ENCODE measurements around the gene SSBP2.
"Not testable (repeated sequence)": the region's sequence is repeated elsewhere in the genome, so short reads cannot be mapped to it uniquely, and the experiment has no call there.

Gene SSBP2

GRCh38 chr5:81660624-81661023 is 90.3 kb downstream of the SSBP2 start:
- DNase-seq (ENCODE audit: low read depth in 2 of 2): not testable (repeated sequence)

- DNase-seq (ENCODE audit: low read depth in 2 of 2): no peak
Measured at GRCh38 chr5:81657386-81657785, 93.5 kb downstream of the SSBP2 start.

DNA sequence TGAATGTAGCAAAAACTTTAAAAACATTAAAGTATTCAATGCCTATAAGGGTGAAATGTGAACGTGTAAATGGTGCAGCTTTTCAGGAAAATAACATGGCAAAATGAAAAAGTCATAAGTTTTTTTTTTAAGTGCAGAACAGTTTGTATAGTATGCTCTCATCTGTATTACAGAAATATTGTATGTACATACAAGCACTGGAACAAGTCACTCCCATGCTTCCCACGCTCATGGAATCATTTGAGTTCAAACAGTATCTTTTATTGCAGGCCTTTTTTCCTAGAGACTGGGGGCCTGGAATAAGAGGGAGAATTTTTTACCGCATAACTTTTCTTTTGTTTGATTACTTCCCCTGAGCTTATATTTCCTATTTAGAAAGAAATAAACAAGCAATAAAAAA is 94.1 kb downstream of the SSBP2 start:
- no peak for DNase-seq (ENCODE audit: low read depth in 2 of 2)

DNA sequence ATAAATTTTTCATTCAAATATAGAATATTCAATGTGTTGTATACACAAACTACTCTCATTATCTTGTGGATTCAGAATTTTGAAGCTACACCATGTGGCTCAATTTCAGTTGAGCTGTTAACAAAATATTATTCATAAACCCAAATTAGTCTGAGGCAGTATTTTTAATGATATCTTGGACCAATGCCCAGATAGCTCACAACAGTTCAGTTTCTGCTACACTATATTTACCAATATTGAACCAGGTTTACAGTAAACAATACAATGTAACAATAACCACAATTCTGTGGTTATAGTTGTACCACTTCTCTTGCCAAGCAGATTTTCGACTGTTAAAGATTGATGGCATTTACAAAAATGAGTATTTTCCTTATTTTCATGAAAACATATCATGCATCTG is 99.9 kb downstream of the SSBP2 start:
- DNase-seq (ENCODE audit: low read depth in 2 of 2): no peak

DNA sequence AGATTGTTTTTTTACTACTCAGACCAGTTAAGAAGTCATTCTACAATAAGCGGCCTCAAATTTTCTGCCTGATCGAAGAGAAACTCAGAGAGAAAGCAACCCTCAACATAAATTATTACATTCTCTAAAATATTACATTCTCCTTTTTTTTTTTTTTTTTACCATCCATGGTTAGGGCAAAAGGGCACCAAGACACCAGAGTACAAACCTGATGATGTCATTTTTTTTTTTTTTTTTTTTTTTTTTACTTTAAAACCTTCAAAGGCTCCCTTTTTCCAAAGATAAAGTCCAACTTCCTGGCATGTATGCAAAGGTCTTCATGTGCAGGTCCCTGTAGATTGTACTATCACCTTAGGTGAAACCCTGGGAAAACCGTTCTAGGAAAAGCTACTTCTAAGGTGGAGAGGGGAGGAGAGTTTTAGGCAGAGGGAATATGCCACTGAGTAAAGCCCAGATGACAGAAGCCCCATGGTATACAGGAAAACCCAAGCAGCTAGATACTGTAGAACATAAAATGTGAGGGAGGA is 104.4 kb downstream of the SSBP2 start:
- DNase-seq (ENCODE audit: low read depth in 2 of 2): no peak

DNA sequence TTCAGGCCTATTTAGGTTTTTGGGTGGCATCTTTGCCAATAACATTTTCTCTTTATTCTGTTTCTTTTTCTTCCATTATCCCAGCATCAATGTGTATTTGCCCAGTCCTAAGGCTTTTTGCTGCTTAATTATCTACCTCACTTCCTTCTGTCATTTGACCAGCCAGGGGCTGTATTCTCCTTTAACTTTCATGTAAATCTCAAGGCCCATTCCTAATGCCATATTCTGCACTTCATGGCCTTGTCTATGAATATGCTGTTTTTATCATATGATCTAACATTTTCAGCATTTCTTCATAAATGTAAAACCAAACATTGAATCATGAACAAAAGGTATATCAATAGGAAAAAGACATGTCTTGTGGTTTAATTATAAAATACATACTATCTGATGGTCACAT is 108.7 kb downstream of the SSBP2 start:
- no peak for DNase-seq (ENCODE audit: low read depth in 2 of 2)

DNA sequence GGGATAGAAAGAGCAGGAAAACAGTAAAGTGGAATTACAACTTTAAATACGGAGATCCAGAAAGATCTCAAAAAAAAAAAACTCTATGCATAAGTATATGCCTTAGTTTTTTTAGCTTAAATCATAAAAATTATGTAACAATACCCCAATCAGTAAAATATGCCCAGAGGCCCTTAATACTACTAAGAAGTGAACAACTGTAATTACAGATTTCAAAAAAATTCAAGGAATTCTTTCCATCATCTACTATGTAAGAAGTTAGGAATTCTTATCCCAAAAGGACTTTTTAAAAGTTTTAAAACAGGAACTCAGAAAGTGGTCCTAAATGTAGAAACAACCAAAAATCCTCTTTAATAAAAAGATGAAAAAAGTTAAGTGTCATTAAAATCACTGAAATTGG is 111.3 kb downstream of the SSBP2 start:
- DNase-seq (ENCODE audit: low read depth in 2 of 2): no peak

DNA sequence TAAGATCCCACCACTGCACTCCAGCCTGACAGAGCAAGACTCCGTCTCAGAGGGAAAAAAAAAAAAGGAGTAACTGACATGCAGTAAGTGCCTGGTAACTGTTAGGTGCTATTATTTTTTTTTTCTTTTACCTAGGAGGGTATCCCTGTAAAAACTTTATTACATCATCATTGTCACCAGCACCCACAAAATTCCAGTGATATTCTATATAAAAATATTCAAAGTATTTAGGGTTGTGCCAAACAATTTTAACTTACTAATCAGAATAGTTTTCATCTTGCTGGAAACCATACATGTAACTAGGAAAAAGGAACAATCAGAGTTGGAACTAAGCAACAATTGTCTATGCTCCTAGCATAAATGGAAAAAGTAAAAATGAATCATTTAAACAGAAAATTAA is 112.4 kb downstream of the SSBP2 start:
- DNase-seq (ENCODE audit: low read depth in 2 of 2): no peak

DNA sequence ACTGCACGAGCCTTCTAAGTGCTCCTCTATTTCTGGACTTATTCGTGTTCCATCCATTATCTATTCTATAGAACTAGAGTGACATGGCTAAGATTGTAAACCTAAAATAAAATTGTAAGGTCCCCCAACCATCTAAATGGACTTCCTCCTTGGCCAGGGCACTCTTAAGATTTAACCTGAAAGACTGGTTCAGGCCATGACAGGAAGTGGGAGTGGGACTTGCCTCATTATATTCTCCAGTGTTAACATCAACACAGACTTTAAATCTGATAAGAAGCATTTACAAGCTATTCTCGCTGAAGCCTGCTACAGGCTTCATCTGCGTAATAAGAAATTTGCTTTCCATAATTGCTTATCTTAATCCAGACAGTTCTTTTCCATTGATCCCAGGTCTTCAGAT is 117.0 kb downstream of the SSBP2 start:
- DNase-seq (ENCODE audit: low read depth in 2 of 2): no peak

- DNase-seq (ENCODE audit: low read depth in 2 of 2): no peak
Measured at GRCh38 chr5:81633471-81633870, 117.4 kb downstream of the SSBP2 start.

DNA sequence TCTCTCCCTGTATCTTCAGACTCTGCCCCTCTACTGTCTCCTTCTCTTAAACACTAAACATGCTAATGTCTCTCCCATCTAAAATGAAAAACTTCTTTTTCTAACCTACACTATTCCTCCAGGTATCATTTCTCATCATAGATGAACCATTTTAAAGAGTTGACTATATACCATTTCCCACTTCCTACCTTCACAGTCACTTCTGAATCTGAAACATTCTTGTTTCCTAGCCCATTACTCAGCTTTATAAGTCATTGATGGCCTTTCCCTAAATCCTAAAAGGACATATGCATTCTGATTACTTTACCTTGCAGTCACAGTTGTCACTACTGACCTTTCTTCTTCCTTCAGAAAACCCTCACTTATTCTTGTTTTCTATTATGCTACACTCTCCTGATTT is 118.2 kb downstream of the SSBP2 start:
- no peak for DNase-seq (ENCODE audit: low read depth in 2 of 2)

DNA sequence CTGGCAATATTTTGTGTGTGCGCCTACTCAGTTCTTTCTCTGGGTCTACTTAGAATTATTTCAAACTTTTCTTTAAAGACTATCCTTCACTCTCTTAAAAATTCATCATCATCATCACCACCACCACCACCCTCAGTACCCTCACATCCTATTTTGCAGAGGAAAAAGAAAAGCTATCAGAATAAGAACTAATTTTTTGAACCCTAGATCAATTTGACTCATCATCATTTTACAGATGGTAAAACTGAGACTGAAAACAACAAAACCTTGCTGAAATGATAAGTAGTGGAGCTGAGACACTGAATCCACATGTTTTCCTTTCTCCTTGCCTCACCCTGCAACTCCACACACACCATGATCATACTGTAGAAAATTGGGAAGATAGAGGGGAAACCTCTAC is 119.3 kb downstream of the SSBP2 start:
- DNase-seq (ENCODE audit: low read depth in 2 of 2): no peak

- DNase-seq (ENCODE audit: low read depth in 2 of 2): peak in 1 of 2 donors; percentile 16
Measured at GRCh38 chr5:81631124-81631523, 119.8 kb downstream of the SSBP2 start.

DNA sequence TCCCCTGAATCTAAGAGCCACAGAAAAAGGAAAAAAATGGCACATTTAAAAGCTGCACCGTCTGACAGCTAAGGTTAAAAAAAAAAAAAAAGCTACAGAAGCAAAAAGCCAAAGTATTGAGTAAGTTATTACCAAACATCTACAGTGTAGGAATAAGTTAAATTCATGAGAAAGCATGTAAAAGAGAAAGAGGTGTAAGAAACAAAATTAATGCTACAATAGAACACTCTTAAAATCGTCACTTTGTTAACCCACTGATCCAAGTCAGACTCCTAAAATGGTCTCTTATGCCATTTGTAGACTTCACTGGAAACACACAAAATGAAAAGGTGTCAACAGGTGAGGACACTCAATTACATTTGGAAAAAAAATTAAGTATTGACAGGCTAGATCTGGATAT is 120.2 kb downstream of the SSBP2 start:
- no peak for DNase-seq (ENCODE audit: low read depth in 2 of 2)

GRCh38 chr5:81629986-81630385 is 120.9 kb downstream of the SSBP2 start:
- no peak for DNase-seq (ENCODE audit: low read depth in 2 of 2)

DNA sequence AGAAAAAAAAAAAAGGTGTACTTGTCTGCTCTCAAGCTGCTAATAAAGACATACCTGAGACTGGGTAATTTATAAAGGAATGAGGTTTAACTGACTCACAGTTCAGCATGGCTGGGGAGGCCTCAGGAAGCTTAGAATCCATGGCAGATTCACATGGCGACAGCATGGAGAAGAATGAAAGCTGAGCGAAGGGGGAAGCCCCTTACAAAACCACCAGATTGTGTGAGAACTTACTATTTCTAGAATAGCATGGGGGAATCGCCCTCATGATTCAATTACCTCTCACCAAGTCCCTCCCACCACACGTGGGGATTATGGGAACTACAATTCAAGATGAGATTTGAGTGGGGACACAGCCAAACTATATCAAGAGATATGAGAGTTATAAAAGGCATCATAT is 122.8 kb downstream of the SSBP2 start:
- not testable (repeated sequence) for DNase-seq (ENCODE audit: low read depth in 2 of 2)

- DNase-seq (ENCODE audit: low read depth in 2 of 2): no peak
Measured at GRCh38 chr5:81626524-81626923, 124.4 kb downstream of the SSBP2 start.

DNA sequence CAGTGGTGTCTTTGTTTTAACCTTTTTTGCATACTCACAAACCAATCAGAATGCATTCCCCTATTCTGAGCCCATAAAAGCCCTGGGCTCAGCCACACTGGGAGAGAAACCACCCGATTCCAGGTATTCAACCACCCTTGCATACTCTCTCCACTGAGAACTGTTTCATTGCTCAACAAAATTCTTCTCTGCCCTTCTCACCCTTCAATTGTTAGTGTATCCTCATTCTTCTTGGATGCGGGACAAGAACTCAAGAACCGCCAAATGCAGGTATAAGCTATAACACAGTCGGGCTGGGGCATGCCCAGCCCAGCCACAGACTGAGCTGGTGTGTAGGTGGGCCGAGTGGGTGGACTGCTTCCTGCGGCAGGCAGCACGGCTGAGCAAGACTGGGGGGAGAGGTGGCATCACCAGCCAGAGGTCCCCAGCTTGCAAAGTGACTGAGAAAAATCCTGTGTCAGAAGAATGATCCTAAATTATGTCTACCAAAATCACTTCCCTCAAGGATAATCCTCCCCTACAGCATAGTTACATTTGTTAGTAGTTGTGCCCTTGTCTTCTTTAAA is 141.0 kb downstream of the SSBP2 start:
- DNase-seq (ENCODE audit: low read depth in 2 of 2): no peak

- DNase-seq (ENCODE audit: low read depth in 2 of 2): no peak
Measured at GRCh38 chr5:81608976-81609375, 141.9 kb downstream of the SSBP2 start.

DNA sequence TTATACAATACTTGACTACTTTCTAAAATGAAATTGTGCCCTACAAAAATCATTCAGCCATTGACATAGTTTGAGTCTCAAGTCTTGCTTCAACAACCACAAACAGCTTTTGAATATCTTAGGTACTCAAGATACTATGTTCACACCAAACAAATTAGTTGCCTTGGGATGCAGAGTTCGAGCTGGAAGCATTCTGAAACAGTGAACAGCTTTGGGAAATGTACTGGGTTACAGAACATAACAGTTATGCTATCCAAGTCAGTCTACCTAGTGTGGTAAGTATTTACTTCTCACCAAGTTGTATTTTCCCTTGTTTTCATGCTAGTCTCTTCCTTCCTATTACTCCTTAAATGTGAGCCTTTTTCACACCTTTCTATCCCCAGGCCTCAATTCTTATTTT is 143.2 kb downstream of the SSBP2 start:
- no peak for DNase-seq (ENCODE audit: low read depth in 2 of 2)

DNA sequence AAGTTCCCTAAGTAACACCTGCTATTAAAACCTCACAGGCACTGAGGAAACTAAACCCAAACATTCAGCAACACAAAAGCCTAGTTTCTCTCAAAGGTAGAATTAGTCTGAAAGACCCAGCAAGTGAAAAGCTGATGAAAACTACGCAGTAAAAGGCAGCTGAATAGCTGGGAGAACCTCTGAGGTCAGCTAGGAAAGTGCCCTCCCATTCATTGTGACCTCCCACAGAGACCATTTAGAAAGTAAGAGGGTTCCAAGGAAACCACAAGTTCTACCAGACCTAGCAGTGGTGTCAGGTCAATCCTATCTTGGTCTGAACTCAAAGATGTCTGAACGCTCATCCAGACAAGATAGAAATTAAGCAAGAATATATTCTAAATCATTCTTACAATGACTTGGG is 144.7 kb downstream of the SSBP2 start:
- no peak for DNase-seq (ENCODE audit: low read depth in 2 of 2)

- no peak for DNase-seq (ENCODE audit: low read depth in 2 of 2)
Measured at GRCh38 chr5:81605299-81605698, 145.6 kb downstream of the SSBP2 start.

DNA sequence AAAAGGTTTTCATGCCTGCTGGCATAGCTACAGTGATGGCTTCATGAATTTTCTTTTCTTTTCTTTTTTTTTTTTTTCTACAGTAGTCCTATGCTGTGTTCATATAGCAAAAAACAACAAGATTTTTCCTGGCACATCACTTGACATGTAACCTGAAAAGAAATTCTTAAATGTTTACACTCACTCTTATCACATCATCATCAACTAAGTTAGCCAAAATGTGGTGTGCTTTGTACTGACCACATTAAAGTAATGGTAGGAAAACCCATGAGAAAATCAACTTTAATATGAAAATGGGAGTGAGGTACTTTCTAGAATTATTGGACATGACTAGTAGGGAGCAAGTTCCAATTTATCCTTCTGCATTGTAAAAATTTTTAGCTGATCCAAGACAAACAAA is 146.7 kb downstream of the SSBP2 start:
- no peak for DNase-seq (ENCODE audit: low read depth in 2 of 2)

GRCh38 chr5:81601919-81602318 is 149.0 kb downstream of the SSBP2 start:
- DNase-seq (ENCODE audit: low read depth in 2 of 2): no peak

Measured in stimulated activated CD8-positive, alpha-beta memory T cell treated with anti-CD3 and anti-CD28 coated beads, Interleukin-2, amount 100 ng/mL, for 48 hours (primary cell).